HAP-1 (cell line): Measurements from ENCODE around the gene ECEL1.

Experiments
- DNase-seq, 2 experiments: peaks; one replicate each; pipeline ENCODE4 v3.0.0-alpha.2; 2016 to 2020; ENCODE audit warnings: low spot score in 2 of 2
- H3K27me3 ChIP-seq: fragments of 250-450 bp; sonication (Bioruptor Pico); 2 replicates; pipeline ENCODE4 v1.5.1; 2020; ENCODE audit warnings: low read depth, mild to moderate bottlenecking, moderate library complexity
- H3K36me3 ChIP-seq: fragments of 250-450 bp; sonication (Bioruptor Pico); replicated peaks from 2 replicates; pipeline ENCODE4 v1.5.1; 2020; ENCODE audit warnings: mild to moderate bottlenecking
- H3K4me1 ChIP-seq: fragments of 250-450 bp; sonication (Bioruptor Pico); 2 replicates; pipeline ENCODE4 v1.5.1; 2020; ENCODE audit warnings: mild to moderate bottlenecking
- H3K4me3 ChIP-seq: fragments of 250-450 bp; sonication (Bioruptor Pico); 2 replicates; pipeline ENCODE4 v1.5.1; 2020; ENCODE audit warnings: mild to moderate bottlenecking, moderate library complexity
- H3K9me3 ChIP-seq: fragments of 250-450 bp; sonication (Bioruptor Pico); 2 replicates; pipeline ENCODE4 v1.5.1; 2020; ENCODE audit warnings: mild to moderate bottlenecking, moderate library complexity
- in situ Hi-C: fragments of 300-500 bp; cut with MboI; formaldehyde crosslinking; loops from 3 replicates; pipeline ENCODE4 v1.14.3; 2020; ENCODE audit warnings: low sequenced_read_pairs, inconsistent platforms, mixed read lengths

ECEL1 gene

DNA sequence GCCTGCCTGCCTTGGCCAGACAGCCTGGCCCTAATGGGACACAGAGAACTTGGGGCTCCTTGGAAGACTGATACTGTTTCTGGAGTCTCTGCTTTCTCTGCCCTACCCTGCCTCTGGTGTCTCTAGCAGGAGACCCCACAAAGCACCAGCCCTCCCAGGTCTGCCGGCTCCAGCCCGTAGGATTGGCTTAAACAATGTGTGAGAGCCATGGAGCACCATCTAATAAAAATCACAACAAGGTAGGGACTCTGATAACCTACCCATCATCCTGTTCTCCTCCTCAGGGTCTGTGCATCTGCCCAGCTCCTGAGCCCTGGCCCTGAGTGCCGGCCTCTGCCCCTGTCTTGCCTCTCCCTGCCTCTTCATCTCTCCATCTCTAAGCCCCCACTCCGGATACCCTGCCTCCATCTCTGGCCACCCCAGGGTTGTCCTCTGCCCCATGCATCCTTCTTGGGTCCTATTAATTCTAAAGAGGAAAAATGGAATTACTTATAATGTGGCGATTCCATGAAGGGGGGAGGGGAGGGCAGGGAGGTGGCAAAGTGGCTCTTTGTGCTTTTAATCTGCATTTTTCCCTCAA is 1.2 kb upstream of the ECEL1 start:
- in situ Hi-C loops, result no loop called here
- H3K27me3 ChIP-seq, result peaks cover 44% of the 10 kb centered on the region

DNA sequence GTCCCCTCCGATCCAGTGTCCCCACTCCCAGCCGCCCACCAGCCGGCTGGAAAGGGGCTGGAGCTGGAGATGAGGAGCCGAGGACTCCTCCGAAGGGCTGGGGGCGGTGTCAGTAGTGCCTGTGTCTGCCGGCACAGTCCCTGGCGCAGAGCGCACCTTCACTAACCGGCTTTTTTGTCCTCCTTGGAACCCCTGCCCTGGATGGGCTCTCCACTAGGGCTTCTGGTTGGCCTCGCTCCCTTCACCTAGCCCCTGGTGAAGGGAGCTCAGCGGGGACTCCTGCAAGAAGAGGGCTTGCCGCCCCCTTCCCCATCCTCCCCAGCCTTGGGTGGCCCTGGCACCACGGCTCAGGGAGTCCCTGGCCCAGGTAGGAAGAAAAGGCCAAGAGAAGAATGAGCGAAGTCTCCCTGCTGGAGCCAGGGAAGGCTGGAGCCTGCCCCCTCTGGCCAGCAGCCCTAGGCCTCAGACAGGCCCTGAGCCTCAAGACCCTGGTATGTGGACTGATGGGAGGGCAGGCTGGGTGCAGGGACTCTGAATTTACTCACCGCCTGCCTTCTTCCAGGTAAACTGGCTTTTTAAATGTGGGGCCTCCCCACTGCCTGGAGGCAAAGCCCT is 570 bp upstream of the ECEL1 start:
- Histone ChIP-seq H3K4me1 (no peaks in the 10 kb centered on the region), H3K4me3 (no peak overlapping the region), H3K36me3 (no peaks in the 10 kb centered on the region), H3K27me3 (peaks cover 44% of the 10 kb centered on the region), H3K9me3 (no peaks in the 10 kb centered on the region)
- in situ Hi-C loops, result no loop called here
- no peak for DNase-seq

More for the DNA sequence above, 1.2 kb upstream of the ECEL1 start:
- Histone ChIP-seq H3K36me3 (no peaks in the 10 kb centered on the region), H3K4me1 (no peaks in the 10 kb centered on the region), H3K9me3 (no peaks in the 10 kb centered on the region), H3K4me3 (no peak overlapping the region)
- no peak for DNase-seq

DNA sequence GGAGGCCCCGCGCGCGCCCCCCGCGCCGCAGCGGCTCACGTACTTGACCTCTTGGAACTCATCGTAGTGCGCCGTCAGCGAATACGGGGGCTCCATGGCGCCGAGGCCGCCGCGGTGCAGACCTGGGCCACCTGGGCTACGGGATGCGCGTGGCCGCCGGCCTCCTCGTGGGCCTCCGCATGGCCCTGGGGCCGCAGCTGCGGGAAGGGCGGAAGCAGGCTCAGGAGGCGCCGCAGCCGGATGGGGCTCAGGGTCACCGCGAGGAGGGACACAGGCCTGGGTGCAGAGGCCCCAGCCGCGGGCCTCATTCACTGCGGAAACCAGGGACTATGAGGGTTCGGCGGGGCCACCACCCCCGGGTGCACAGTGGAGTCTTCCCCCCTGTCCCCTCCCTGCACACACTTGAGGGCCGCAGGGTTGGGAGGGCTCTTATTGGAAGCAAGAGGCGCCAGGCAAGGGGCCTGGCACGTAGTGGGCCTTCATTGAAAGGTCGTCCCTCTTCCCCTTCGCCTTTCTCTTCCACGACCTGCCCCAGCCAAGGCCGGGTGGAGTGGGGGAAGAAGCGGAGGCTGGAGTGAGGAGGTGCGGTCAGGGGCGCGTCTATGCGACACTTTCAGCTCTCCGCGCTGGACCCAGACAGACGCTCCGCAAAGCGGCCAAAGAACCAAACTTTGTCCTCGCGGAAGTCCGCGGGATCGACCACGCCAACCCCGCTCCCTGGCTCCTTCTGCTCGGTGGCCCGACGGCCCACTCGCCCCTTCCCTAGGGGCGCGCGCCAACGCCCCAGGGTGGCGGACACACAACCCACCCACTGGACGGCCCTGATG is 863 bp downstream of the ECEL1 start:
- H3K4me1 ChIP-seq, result no peaks in the 10 kb centered on the region
- H3K4me3 ChIP-seq, result no peak overlapping the region
- in situ Hi-C loops, result no loop called here
- H3K36me3 ChIP-seq, result no peaks in the 10 kb centered on the region
- no peaks in the 10 kb centered on the region for H3K9me3 ChIP-seq
- H3K27me3 ChIP-seq, result peaks cover 44% of the 10 kb centered on the region
- no peak for DNase-seq

DNA sequence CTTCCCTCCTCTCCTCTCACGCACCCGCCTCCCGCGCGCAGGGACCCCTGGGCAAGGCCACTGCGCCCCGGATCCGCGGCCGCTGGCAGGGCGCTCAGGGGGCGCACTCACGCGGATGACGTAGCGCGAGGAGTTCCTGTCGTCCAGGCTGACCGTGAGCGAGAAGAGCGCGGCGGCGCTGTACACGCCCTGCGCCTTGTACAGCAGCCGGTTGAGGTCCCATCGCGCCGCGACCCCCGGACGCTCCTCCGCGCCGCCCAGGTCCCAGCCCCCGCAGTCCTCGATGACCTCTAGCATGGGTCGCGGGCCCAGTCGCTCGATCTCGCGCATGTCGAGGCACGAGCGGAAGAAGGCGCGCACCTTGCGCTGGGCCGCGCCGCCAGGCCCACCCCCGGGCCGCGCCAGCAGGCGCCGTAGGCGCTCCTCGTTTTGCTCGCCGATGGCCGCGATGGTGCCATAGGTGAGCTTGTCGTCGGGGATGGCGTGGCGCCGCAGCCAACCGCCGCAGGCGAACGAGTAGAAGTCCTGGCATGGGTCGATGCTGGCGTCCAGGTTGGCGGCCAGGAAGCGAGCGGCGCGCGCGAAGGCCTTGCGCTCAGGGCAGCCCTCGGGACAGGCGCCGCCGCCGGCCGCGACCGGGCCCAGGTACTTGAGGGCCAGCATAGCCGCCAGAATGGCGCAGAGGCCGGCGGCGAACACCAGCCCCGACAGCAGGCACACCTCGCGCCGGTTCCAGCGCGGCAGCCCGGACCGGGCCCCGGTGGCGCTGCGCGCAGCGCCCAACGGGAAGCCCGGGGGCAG is 1.7 kb downstream of the ECEL1 start:
- no peaks in the 10 kb centered on the region for H3K4me1 ChIP-seq
- DNase-seq, result no peak
- no peaks in the 10 kb centered on the region for H3K9me3 ChIP-seq
- in situ Hi-C loops, result no loop called here
- no peak overlapping the region for H3K4me3 ChIP-seq
- H3K36me3 ChIP-seq, result no peaks in the 10 kb centered on the region
- H3K27me3 ChIP-seq, result peaks cover 44% of the 10 kb centered on the region

DNA sequence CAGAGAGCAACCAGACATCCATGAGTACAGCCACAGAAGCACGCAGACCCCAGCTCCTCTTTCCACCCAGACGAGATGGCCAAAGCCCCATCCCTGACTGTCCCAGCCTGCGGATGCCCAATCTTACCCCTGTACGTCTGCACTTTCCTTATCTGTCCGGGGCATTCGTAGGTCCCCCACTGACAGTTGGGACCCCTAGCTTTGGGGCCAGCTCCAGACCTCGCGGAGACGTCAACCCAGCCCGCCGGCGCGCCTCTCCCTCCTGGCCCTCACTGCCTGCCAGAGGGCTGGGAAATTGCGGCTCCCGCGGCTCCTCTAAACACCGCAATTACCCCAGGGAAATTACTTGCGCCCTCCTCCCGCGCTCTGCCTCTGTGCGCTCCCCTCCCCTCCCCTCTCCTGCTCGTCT is 2.3 kb downstream of the ECEL1 start:
- peaks cover 44% of the 10 kb centered on the region for H3K27me3 ChIP-seq
- DNase-seq, result no peak
- no peaks in the 10 kb centered on the region for H3K4me1 ChIP-seq
- no peaks in the 10 kb centered on the region for H3K36me3 ChIP-seq
- in situ Hi-C loops, result no loop called here
- H3K9me3 ChIP-seq, result no peaks in the 10 kb centered on the region
- no peak overlapping the region for H3K4me3 ChIP-seq

DNA sequence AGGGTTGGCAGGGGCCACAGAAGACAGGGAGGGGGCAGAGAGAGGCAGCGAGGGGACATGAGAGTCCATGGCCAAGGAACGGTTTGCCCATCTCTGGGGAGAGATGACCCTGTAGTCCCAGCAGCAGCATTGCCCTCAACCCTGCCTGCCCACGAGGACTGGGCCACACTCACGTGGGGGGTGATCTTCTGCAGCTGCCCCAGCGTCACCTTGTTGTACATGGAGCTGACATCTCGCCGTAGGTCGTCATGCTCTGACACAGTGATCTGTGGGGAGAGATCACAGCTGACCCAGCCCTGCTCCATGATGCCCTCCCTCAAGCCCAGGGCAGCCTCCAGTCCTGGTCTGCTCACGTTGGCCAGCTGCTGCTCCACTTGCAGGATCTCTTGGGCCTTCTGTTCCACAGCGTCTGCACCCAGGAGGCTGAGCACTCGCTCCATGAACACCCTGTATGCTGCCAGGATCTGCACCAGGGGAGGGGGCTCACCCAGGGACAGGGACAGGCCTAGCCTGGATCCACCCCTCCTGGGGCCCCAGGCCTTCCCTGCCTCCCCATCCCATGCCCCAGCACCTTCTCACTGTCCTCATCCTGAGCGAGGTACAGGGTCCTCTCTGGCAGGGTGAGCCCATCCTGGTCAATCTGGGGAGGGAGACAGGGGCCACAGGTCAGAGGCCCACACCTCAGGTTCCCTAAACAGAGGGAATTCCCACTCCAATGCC is 2.8 kb downstream of the ECEL1 start:
- no peak for DNase-seq
- H3K36me3 ChIP-seq, result no peaks in the 10 kb centered on the region
- H3K4me1 ChIP-seq, result no peaks in the 10 kb centered on the region
- in situ Hi-C loops, result no loop called here
- H3K9me3 ChIP-seq, result no peaks in the 10 kb centered on the region
- H3K4me3 ChIP-seq, result no peak overlapping the region
- peaks cover 44% of the 10 kb centered on the region for H3K27me3 ChIP-seq

DNA sequence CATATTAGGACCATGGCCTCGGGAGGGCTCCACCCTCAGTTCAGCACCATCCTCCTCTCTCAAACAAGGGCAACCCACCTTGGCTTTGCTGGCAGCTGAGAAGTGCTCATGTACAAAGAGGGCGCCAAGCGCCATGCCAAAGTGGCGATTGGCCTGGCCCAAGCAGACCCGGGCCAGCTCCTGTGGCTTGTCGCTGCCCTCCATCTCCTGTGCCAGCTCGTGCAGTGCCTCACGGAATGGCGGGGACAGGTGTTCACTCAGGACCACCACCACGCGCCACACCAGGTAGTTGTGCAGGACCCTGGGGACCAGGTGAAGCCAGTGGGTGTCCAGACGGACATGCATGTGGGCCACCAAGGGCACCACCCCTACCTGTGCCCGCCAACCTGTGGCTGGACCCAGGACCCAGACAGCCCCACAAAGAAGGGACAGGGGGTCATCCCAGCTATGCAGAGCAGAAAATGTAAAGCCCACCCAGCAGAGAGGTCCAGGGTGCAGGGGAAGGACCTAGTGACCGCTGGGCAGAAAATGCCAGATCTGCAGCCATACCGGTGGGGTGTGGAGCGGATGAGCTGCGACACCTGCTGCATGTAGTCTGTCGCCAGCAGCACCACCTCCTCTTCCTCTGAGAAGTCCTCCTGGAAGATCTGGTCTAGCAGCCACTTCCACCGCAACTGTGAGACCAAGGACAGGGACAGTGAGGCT is 3.6 kb downstream of the ECEL1 start:
- DNase-seq, result no peak
- Histone ChIP-seq H3K36me3 (no peaks in the 10 kb centered on the region), H3K27me3 (peaks cover 42% of the 10 kb centered on the region), H3K9me3 (no peaks in the 10 kb centered on the region), H3K4me3 (no peak overlapping the region), H3K4me1 (no peaks in the 10 kb centered on the region)
- in situ Hi-C loops, result no loop called here

DNA sequence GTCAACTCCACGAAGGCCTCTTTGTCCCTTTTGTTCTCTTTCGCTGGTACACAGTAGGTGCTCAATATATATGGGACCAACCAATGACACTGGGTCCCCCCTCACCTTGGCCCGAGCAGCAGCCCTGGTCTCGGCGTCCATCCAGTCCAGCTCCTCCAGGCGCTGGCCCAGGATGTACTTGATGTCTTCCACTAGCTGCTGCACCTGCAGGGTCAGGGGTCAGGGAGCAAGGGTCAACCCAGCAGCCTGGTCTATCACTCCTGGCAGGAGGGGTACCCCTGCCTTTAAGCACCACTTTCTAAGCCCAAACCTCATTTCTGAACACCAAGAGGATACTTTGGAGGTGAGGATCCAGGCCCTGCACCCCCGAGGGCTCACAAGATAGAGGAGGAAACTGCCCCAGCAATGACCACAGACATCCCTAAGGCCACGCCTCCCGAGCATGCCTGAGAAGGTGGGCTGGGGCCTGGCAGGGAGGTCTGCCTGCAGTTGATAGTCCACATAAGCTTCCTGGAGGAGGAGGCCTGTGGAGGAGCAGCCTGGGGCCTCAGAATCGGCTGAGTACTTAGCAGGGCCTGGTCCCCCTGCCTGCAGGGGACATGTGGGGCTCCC is 4.2 kb downstream of the ECEL1 start:
- Histone ChIP-seq H3K4me1 (no peaks in the 10 kb centered on the region), H3K36me3 (no peaks in the 10 kb centered on the region), H3K9me3 (no peaks in the 10 kb centered on the region), H3K27me3 (peaks cover 35% of the 10 kb centered on the region), H3K4me3 (no peak overlapping the region)
- no peak for DNase-seq
- in situ Hi-C loops, result no loop called here

DNA sequence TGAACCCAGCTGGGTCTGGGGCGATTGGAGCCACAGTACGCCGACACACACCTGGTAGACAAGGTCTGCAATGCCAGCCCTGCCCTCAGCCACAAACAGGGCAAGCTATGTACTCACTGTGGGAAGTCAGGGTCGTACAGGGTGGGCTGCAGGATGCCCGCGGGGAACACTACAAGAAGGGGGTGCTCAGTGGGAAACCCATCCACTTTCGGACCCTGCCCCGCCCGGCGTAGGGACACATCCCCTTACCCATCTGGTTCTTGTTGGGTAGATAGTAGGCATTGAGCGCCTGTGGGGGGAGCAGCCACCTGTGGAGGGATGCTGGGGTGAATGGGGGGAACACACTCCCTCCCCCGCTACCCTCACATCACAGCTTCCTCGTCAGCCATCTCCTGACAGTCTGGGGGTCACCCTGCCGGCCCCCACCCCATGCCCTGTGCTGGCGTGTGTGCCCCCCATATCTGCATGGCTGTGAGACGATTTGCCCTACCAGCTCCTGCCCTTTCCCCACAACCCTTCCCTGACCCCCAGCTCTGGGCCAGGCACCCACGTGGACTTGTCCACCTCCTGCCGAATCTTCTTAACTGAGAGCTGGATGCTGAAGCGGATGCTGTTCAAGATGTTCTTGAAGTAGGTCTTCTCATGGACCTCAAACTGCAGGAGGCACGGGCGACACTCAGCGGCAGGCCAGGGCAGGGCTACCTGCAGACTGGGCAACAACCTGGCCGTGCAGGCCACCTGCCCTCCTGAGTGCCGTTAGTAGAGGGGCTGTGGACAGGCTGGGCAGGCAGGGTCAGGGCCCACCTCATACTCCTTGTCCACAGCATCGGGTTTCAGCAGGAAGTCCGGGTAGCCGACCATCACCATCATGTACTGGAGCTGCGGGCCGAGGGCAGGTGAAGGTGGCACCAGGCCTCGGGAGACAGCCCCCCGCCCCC is 5.1 kb downstream of the ECEL1 start:
- peaks cover 29% of the 10 kb centered on the region for H3K27me3 ChIP-seq
- H3K36me3 ChIP-seq, result no peaks in the 10 kb centered on the region
- H3K4me1 ChIP-seq, result no peaks in the 10 kb centered on the region
- DNase-seq, result no peak
- H3K4me3 ChIP-seq, result no peak overlapping the region
- in situ Hi-C loops, result no loop called here
- no peaks in the 10 kb centered on the region for H3K9me3 ChIP-seq

DNA sequence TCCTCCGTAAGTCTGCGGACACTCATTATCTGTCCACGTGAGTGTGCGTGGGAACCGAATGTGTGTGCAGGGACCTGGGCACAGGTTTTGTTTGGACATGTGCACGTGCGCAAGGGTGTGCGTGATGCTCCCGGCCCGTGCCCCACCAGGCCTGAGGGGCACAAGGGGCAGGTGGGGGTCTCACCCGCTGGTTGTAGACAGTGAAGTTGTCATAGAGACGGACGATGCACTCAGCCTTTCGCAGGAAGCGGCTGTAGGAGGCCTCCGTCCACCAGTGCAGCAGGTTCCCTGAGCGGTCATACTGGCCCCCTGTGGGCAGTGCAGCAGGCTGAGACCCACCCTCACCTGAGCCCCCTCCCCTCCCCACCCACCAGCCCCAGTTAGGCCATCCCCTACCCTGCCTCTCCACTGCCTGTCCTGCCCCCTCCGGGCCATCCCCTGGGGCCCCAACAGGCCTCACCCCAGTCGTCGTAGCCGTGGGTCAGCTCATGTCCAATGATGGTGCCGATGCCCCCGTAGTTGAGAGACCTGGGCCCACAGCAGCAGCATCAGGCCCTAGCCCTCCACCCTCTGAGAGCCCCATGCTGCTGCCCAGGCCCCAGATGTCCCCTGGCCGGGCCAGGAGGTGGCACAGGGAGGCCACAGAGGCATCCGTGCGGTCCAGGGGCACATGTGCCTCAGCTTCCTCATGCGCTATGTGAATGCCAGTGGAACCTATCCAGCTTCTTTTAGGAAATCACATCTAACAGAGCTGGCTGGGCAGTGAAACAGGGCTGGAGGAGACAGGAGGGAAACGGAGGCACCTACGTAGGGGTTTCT is 6.1 kb downstream of the ECEL1 start:
- Histone ChIP-seq H3K4me3 (no peak overlapping the region), H3K36me3 (no peaks in the 10 kb centered on the region), H3K4me1 (no peaks in the 10 kb centered on the region), H3K27me3 (peaks cover 21% of the 10 kb centered on the region), H3K9me3 (no peaks in the 10 kb centered on the region)
- in situ Hi-C loops, result no loop called here
- DNase-seq, result no peak
